Hindlimb muscle (tissue), 1 donor: ENCODE measurements around the gene DPPA4. TPM values are rescaled to one million over a fixed set of nuclear protein-coding genes. Genes with fewer than 3 reads are reported as not detected.
"Not testable (repeated sequence)": the region's sequence is repeated elsewhere in the genome, so short reads cannot be mapped to it uniquely, and the experiment has no call there.

ENCODE experiments used
- DNase-seq: peaks from one replicate; pipeline ENCODE4 v3.0.0-alpha.2; 2013
- polyA plus RNA-seq: library from polyadenylated mRNA; unstranded; fragments of 120-200 nt; gene quantifications from one replicate; pipeline ENCODE4 v1.2.1, GENCODE V29; 2013; ENCODE audit not compliant: insufficient read length

The DPPA4 gene, protein sequence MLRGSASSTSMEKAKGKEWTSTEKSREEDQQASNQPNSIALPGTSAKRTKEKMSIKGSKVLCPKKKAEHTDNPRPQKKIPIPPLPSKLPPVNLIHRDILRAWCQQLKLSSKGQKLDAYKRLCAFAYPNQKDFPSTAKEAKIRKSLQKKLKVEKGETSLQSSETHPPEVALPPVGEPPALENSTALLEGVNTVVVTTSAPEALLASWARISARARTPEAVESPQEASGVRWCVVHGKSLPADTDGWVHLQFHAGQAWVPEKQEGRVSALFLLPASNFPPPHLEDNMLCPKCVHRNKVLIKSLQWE
- polyA plus RNA-seq, result 0.94 TPM

DNA sequence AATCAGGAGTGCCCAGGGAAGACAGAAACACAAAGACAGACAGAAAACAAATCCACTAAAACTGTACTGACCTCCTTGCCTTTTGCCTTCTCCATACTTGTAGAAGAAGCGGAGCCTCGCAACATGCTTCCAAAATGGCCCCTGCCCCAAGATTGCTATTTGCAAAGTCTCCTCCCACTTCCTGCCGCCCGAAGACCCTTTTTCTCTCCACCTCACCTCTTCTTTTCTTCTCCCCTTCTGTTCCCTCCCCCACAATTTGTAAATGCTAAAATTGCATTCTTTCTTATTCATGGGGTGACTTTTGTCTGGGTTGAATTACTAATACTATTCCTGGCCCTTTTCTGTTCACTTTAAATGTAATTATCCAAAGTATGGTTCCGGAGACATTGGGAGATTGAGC is at the start of gene DPPA4:
Gene DPPA4 (minus strand): TSS at position 154 of the 400 bp plus-strand sequence. CDS start 29 bp downstream, at position 125.
- no peak for DNase-seq

DNA sequence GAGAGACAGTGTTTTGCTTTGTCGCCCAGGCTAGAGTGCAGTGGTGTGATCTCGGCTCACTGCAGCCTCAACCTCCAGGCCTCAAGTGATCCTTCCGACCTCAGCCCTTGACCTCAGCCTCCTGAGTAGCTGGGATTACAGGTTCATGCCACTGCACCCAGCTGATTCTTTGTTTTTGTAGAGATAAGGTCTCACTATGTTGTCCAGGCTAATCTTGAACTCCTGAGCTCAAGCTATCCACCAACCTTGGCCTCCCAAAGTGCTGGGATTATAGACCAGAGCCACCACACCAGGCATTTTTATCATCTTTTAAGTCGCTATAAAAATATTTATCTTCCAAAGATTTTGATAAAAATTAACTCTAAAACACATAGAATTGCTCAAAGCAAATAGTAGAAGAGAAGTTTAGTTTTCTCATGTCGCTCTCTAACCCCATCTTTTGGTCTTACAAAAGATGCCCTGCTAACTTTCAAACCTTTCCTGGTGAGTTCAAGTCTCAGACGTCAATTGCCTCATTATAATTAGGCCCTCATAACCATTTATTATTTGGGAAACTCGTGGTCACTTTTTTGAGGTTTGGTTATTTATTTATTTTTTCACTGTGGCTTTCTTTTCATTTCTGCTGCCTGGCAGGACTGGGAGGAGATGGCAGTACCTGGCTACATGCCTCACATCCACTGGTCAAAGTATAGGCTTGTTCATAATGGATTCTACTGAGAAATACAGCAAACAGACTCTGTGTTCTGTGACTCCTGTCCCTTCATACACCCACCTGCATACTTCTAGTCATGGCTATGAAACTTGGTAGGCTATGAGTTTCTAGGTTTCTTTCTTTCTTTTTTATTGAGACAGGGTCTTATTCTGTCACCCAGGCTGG is 48.3 kb upstream of the DPPA4 start:
- no peak for DNase-seq

DNA sequence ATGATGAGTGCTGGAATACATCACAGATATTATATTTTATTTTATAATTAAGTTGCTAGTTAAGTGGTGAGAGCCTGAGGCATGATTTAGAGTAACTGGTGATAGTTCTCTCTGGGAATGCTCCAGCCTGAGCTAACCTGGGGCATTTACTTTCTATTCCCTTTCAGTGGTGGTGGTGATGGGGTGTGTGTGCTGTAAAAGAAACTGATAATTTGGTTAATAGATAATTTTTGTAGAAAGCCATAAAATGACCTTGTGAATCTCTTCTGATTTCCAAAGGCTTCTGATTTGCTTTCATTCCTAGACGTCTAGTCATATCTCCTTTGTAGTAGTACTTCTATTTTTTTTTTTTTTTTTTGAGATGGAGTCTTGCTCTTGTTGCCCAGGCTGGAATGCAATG is 46.8 kb upstream of the DPPA4 start:
- DNase-seq, result no peak

DNA sequence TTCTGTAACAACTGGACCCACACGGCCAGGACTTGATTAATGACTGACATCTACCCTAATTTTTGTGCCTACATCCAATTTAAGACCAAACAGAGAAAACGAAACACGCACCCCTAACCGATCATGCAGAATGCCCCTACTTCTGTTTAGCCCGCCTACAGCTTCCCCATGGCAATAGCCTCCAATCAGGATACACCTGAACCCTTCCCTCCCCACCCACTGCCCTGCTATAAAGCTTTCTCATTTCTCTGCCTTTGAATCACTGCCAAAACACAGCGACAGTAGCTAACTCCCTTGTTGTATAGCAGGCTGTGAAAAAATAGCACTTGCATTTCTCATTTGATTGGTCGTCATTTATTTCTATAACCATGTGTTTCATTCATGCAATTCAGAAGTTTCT is 45.2 kb upstream of the DPPA4 start:
- no peak for DNase-seq

DNA sequence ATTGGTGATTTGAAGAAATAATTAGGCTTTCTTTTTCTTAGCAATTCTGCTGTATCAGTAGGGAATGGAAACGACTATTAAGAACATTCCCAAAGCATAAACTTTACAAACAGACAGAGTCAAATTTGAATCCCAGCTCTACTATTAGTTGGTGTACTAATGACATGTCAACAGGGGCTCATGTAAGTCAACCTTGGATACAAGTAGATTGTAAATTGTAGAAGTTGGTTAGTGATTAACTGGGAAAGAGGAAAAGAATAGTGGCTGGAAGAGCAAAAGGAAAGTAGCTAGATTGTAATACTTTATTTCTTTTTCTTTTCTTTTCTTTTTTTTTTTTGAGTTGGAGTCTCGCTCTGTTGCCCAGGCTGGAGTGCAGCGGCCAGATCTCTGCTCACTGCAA is 38.6 kb upstream of the DPPA4 start:
- DNase-seq, result no peak

DNA sequence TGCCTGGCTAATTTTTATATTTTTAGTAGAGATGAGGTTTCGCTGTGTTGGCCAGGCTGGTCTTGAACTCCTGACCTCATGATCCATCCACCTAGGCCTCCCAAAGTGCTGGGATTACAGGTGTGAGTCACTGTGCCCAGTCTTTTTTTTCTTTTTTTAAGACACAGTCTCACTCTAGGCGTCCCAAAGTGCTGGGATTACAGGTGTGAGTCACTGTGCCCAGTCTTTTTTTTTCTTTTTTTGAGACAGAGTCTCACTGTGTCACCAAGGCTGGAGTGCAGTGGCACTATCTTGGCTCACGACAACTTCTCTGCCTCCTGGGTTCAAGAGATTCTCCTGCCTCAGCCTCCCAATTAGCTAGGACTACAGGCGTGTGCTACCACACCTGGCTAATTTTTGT is 37.1 kb upstream of the DPPA4 start:
- not testable (repeated sequence) for DNase-seq

DNA sequence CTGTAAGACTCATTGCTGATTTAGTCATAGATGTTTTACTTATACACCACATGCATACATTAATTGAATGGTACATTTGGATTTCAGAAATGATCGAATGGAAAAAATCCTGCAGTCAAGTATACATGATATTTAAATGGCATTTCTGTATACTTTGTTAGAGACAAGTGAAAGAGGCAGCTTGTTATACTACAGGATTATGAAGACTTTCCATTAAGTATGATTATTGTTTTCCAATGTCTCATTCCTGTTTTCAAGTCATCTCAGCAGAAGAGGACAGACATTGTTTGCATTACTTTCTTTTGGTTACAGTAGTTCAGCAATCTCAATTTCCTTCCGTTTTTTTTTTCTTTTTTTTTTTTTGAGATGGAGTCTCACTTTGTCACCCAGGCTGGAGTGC is 36.6 kb upstream of the DPPA4 start:
- no peak for DNase-seq

DNA sequence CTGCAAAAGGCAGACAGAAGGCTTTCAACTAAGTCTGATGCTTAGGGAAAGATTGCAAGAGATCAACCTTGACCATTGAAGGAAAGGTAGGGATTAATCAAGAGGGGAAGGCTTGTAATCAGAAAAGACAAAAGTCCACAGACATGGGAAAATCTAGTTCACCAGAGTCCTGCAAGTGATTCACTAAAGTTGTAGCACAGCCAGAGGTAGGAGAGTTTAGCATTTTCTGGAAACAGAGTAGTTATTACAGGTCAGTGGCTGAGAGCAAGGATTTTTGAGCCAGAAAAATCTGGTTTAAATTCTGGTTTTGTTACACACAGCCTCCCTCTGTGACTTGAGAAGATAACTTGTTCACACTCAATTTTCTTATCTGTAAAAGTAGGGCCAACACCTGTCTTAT is 35.3 kb upstream of the DPPA4 start:
- no peak for DNase-seq

DNA sequence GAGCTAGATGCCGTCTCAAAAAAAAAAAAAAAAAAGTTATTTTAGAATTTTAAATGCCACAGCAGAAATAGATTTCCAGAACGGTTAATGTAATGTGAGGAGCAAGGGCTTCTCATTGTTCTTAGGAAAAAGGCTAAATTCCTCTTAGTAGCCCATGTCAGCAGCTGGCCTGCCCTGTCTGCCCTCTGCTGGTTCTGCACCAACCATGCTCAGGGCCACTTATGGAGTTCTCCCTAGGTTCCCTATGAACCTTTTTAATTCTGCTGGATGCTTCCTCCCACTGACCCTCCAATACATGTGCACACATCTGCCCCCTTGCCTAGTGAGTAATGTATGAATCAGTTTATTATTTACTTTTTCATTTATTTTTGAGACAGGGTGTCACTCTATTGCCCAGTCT is 32.2 kb upstream of the DPPA4 start:
- DNase-seq, result no peak

DNA sequence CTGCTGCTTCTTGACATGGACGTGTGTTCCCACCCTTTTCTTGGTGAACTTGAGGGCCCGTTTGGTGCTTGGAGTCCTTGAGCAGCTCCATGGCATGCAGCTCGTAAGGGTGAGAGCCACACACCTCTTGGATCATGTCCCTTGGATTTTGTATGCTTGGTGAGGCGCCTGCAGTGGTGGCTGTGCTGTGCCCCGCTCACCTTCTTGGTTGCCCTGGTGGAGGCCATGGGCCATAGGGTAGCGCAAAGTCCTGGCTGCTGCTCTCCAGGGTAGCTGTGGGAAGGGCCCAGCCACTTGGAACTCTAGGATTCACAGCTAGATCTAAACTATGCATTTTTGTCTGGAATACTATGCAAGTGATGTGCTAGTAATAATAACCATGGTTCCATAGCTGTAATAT is 26.7 kb upstream of the DPPA4 start:
- DNase-seq, result no peak

DNA sequence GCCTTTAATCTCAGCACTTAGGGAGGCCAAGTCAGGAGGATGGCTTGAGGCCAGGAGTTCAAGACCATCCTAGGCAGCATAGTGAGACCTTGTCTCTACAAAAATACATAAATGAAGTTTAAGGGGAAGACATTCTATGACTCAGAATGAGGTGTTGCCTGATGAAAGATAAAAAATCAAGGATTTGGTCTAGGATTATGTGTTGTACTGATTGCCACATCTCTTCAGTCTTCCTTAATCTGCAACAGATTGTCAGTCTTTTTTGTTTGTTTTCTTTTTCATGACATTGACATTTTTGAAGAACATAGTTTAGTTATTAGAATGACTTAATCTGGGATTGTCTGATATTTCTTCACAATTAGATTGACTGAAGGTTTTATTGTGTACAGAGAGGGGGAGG is 26.3 kb upstream of the DPPA4 start:
- DNase-seq, result no peak

DNA sequence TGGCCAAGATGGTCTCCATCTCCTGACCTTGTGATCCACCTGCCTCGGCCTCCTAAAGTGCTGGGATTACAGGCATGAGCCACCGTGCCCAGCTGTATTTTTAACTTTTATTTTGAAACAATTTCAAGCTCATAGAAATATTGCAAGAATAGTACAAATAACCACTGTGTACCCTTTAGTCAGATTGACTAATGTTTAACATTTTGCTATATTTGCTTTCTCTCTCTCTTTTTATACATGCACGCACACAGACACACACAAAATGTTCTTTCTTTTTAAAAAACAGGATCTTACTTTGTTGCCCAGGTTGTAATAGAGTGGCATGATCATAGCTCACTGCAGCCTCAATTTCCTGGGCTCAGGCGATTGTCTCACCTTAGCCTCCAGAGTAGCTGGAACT is 25.5 kb upstream of the DPPA4 start:
- DNase-seq, result no peak

DNA sequence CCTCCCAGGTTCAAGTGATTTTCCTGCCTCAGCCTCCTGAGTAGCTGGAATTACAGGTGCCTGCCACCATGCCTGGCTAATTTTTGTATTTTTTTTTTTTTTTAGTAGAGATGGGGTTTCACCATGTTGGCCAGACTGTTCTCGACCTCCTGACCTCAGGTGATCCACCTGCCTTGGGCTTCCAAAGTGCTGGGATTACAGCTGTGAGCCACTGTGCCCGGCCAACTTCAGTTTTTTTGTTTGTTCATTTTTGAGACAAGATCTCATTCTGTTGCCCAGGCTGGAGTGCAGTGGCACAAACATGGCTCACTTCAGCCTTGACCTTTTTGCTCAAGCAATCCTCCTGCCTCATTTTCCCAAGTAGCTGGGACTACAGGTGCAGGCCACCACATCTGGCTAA is 21.5 kb upstream of the DPPA4 start:
- DNase-seq, result not testable (repeated sequence)

DNA sequence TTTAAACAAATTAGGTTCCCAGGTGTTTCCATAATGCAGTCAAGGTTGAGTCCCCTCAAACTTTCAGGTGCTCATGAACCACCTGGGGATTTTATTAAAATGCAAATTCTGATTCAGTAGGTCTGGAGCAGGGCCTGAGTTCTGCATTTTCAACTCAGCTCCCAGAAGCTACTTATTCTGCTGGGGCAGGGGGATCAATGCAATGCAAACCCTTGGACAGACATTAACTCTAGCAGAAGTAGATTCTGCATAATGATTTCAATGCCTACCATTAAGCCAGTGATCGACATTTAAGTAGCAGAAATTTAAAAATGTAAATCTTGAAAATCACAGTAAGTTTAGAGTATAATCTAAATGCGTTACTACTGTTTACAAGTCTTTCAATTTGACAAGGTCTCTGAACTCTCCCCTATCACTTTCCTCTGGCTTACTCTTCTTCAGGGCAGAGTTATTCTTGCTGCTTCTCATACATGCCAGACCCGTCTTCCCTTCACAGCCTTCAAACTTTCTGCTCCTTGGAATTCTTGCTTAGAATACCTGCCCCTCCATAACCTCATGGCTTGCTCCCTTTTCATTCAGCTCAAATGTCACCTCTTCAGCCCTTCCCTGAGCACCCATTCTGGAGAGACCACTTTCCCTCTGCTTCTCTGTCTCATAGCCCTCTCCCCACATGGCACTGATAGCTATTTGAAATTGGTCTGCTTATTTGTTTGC is 19.3 kb upstream of the DPPA4 start:
- DNase-seq, result no peak

DNA sequence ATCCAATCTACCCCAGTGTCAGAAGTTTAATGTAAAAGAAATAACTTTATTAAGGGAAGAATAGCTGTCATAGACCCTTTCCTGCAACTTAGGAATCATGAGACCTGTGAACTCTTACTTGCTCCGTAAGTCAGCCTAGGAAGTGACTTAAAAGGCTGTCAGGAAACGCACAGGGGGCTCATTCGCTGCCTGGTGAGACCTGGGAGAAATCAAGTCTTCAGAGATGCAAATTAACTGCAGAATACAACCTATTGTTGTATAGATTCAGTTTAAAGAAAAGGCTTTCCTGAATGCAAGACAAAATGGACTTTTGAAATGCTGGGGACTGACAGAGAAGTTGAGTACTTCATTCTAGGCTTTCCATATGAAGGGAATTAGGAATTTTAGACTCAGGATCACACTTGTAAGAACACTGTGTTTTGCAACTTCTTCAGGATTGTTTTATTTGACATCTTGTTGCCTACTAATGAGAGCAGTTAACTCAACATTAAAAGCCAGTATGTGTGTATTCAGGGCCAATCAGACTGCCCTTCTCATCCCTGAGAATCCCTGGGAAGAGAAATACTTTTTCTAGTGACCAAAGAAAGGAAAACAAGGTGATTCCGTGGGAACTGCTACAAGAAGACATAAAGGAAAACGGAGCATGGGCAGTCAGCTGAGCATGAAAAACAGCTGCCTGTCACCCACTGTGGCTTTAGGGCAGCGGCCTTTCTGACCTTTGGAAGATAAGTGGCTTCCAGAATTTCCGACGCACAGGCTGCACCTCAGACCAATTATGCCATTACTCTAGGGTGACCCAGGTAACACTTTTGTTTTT is 18.5 kb upstream of the DPPA4 start:
- no peak for DNase-seq

DNA sequence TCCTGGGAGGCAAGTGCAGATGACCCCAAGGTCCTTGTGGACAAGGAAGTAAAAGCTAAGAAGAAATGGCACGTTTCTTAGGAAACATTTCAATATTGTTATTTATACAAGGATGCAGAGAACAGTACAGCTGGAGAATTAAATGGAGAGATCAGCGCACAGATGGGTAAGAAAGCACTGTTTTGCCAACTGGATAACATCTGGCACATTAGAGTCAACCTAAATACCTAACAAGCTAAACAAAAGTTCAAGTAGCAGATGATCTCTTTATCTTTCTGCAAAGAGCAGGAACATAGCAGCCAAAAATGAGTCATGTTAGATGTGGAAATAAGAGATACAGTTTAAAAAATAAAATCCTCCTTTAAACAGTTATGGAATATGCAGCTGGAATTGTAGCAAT is 15.7 kb upstream of the DPPA4 start:
- DNase-seq, result no peak

DNA sequence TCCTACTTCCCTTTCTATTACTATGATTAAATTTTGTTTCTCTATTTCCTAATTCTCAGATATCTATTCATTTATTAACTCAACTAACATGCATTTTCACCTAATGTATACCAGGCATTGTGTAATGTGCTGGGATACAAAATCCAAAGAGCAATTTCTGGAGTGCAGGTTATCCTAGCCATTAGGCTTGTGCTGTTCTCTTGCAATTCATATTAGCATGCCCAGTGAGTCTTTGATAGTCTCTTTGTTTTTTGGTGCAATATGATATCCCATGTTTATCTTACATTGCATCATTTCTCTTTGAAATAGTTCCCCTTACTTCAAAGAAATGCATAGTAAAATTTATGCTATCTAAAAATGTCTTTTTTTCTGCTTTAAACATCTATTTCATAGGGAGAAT is 13.9 kb upstream of the DPPA4 start:
- DNase-seq, result no peak

DNA sequence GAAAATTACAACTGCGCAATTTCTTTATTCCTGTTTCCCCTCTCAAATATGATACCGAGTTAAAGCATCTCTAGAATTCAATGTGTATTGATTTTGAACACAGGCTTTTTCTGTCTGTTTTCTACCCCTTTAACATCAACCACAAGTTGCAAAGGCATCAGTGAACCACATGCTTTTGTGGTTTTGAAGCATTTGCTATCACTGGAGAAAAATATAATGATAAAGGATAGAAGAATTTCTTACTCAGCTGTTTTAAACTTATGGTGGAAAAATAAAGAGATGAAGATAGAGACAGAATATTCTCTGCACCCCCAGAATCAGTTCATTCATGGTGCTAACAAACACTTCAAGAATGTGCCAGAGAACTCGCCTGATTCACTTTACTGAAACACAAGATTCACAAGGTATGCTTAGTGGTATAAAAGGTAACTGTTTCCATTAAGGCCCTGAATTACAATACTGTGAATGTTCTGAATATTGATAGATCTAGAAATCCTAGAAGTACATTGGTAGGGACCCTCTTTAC is 9.5 kb upstream of the DPPA4 start:
- no peak for DNase-seq

DNA sequence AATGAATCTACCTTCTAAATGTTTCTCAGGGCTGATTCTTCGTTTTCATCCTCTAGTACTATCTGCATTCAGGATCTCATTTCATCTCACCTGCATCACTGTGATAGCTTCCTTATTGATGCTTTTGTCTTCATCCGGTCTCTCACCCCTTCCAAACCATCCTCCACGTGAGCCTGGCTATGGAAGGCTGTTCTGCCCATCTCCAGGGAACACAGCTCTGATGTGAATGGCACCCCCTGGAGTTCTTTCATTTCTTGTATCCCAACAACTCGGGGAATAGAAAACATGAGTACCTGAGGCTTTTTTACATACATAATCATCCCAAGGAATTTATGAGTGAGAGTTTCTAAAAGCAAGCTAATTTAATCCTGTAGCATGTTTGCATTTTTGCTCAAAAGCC is 8.8 kb upstream of the DPPA4 start:
- DNase-seq, result no peak

DNA sequence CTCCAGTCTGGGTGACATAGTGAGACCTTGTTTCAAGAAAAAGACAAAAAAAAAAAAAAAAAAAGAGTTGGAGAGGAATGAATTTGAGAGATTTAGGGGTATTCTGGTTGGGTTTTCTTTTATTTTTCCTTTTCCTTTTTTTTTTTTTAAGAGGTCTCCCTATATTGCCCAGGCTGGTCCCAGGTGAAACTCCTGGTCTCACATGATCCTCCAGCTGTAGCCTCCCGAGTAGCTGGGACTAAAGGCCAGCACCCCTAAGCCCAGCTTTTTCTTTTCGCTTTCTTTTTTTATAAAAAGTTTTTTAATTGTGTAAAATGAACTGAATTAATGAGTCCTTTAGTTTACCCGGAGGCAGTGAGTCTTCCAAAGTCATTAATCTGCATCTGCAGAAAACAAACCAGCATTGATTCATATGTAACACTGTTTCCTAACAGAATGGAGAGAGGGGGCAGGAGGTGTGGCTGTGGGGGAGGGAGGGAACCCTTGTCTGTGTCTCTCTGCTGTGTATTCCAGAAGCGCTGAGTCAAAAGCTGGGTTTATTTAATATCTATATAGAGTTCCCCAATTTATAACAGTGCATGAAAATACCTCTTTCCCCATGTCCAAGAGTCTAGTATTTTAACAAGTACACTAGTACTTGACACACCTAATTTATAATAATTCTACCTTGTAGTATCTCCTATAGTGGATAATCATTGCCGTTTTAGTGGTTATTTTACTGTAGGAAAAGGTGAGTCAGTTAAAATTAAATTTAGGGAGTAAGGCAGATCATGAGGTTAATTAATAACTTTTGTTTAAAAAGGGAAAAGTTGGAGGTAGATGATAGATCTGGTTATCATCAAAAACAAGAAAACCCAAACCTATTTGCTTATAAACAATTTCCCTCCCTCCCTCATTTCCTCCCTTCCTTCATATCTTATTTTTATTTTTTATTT is 2.6 kb upstream of the DPPA4 start:
- DNase-seq, result no peak

DNA sequence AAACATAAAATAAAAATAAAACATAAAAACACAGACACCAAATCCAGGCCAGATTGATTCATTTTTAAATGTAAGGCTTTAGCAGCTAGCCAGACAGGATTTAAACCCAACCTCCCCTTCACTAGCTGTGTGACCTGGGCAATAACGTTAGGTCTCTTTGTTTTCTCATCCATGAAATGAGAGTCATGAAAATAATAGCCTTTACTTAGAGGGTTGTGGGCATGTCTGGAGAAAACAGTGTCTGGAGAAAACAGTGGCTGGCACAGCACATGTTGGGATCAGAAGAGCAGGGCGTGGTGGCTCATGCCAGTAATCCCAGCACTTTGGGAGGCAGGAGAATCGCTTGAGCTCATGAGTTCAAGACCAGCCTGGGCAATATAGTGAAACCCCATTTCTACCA is 1.9 kb upstream of the DPPA4 start:
- DNase-seq, result no peak
